Fibroblast of peridontal ligament (primary cell): ENCODE measurements around the gene DHRS4.
A peak's percentile ranks its signal among the peaks of the same experiment; 100 is the strongest.
"Not testable (repeated sequence)": the region's sequence is repeated elsewhere in the genome, so short reads cannot be mapped to it uniquely, and the experiment has no call there.

Source experiments
- DNase-seq: peaks from one replicate; pipeline ENCODE4 v3.0.0-alpha.2; 2010; ENCODE audit errors: extremely low read depth

The DHRS4 gene

GRCh38 chr14:23984891-23985602, 31.5 kb downstream of the DHRS4 start:
- DNase-seq, result peak; percentile 93

DNA sequence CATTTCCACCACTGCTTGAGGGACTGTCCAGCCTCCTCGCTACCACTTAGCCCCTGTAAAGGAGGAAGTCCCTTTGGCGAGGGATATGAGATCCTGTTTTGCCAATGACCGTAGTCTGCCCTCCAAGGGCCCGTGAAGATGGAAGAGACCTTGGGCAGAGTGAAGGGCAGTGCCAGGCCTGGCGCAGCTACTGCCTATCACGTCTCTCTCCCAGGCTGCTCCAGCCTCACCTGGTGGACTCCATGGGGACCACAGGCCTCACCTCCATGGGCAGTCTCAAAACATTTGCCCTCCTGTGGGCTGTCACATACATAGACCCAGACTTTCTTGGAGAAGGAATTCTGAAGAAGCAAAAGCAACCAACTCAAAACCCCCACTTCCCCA, 34.6 kb downstream of the DHRS4 start:
- not testable (repeated sequence) for DNase-seq

GRCh38 chr14:23988607-23989363, 35.2 kb downstream of the DHRS4 start, which contains the start of gene DHRS4L2:
DHRS4L2 (plus strand) TSS chr14:23988929; CDS start chr14:23988948, 19 bp downstream.
- peak; percentile 45 for DNase-seq

DNA sequence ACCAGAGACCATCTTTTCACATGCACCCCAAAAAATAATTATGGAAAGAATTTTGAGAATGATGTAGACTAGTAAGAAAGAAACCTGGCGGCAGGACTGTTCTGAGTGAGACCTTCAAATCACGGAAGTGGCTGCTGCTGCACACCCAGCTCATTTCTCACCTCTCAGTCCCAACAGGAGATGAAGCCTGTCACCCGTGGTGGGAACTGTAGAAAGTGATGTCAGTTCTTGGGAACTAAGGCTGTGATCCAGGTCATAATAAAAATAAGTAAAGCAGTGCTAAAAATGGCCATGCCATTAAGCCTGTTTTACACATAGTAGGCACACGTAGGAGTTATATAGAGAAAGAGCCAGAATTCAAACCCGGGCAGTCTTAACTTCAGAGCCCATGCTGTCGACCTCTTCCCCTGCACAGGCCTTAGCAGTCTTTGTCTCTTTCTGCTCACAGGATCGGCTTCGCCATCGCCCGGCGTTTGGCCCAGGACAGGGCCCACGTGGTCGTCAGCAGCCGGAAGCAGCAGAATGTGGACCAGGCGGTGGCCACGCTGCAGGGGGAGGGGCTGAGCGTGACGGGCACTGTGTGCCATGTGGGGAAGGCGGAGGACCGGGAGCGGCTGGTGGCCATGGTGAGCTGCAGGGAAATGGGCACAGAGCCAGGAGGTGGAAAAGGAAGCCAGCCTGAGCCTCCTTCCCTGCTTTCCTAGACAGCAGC, 36.3 kb downstream of the DHRS4 start:
- not testable (repeated sequence) for DNase-seq

DNA sequence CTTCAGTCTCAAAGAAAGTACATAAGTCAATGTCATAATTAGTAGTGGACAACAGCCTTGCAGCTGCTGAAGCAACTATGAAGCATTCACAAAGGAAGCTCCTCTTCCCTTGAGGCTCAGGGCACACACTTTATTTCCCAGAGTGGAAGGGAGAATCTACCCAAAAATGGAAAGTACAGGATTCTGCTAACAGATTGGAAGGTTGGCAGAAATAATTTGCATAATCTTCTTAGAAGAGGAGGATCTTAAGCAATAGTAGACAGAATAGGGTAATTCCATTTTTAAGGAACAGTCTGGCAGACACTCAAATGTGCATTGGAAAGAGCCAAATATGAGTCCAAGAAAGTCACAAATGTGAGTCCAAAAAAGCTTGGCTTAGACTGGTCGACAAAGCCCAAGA, 37.4 kb downstream of the DHRS4 start:
- not testable (repeated sequence) for DNase-seq

- DNase-seq, result not testable (repeated sequence)
These were observed 39.5 kb downstream of the DHRS4 start for GRCh38 chr14:23993042-23993441.

- not testable (repeated sequence) for DNase-seq
These were observed 42.4 kb downstream of the DHRS4 start for GRCh38 chr14:23996009-23996408.

GRCh38 chr14:23996825-23997224, 43.3 kb downstream of the DHRS4 start:
- not testable (repeated sequence) for DNase-seq

GRCh38 chr14:23999640-24000039, 46.1 kb downstream of the DHRS4 start:
- not testable (repeated sequence) for DNase-seq

DNA sequence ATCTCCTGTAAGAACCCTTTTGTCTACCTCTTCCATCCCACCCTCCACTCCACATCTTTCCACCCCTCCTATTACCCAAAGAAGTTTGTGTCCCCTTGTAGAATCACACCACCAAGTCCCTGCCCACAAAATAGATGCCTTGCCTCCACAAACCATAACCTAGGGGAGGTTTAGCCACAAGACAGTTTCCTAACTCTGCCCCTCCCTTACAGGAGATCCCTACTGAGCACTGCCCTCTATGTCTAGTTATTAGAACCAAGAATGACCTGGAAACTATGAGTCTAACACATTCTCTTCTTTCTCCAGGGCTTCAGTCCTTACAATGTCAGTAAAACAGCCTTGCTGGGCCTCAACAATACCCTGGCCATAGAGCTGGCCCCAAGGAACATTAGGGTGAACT, 47.5 kb downstream of the DHRS4 start:
- DNase-seq, result not testable (repeated sequence)

DNA sequence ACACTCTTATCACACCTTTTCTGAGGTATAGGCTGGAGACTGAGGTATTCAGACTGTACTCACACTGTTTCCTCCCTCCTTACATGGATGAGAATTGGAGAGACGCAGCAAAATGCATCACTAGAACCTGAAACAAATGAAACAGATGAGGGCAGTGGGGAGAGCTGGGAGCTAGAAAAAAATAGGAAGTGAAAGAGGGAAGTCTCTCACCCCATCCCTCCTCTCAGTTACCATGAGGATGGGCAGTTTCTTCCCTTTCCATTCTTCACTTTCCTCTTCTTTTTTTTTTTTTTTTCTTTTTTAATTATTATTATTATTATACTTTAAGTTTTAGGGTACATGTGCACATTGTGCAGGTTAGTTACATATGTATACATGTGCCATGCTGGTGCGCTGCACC, 48.1 kb downstream of the DHRS4 start:
- not testable (repeated sequence) for DNase-seq

GRCh38 chr14:24006471-24006816, 52.9 kb downstream of the DHRS4 start:
- DNase-seq, result not testable (repeated sequence)

DNA sequence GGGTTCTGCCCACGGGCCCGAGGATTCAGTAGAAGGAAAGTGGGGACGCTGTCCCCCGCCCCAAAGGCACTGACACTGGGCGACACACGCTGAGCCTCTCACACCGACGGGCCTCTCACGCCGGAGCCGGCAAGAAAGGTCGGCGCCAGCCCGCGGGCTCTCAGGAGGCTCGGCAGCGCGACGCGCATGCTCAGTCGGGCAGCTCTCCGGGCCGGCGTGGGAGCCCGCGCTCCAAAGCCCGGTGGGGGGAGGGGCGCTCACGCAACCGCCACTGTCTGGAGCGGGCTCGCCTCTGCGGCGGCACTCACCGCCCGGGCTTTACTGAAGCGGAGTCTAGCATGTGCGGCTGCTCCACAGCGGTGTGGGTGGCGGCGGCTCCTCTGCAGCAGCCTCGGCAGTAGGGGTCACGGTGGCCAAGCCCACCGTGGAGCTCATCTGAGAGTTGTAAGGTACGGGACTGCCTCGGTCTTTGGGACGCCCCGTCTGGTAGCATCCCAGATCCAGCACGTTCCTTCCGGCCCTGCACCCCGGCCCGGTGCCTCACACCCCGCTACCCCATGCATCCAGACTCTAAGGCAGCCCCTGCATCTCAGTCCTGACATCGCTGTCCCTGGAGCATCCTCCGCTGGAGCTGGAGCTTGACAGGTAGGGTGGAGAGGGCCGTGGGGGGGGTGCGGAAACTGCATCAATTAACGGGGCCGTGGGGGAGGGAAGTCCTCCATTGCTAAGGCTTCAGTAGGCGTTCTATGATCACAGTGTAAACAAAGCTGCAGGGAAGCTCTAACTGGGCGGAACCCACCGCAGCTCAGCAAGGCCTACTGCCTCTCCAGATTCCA, 53.5 kb downstream of the DHRS4 start:
- DNase-seq, result not testable (repeated sequence)

DNA sequence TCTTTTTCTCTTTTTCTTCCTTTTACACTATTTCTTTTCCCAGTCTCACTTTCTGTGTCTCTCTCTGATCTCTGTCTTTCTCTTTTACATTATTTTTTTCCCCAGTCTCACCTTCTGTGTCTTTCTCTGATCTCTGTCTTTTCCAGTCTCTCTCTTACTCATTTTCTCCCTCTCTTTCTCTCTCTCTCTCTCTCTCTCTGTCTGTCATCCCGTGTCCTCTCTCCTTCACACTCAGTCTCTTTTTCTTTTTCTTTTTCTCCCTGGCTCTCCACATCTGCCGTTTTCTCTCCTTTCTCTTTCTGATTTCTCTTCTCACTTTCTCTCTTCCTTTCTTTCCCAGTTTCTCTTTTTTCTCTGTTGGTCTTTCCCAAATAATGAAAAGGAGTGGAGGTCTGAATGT, 57.5 kb downstream of the DHRS4 start:
- DNase-seq, result no peak

GRCh38 chr14:24012726-24013273, 59.2 kb downstream of the DHRS4 start:
- DNase-seq, result not testable (repeated sequence)

- peak; percentile 71 for DNase-seq
These were observed 60.3 kb downstream of the DHRS4 start for GRCh38 chr14:24013654-24014514.

- DNase-seq, result not testable (repeated sequence)
These were observed 62.2 kb downstream of the DHRS4 start for GRCh38 chr14:24015745-24016144.
